Stimulated activated effector memory CD8-positive, alpha-beta T cell treated with anti-CD3 and anti-CD28 coated beads, Interleukin-12 subunit alpha, Interleukin-12 subunit beta, amount 100 ng/mL, for 72 hours (primary cell): ENCODE data around the gene SLC43A3.

Source experiments
- ATAC-seq: fragments of 150-1000 bp; cut with Tn5 transposase; 2 replicates; pipeline ENCODE4 v1.10.0; 2021
- DNase-seq, 2 donors: peaks; one replicate each; pipeline ENCODE4 v3.0.0; 2021 to 2022; ENCODE audit warnings: low spot score in 2 of 2
- H3K27ac Mint-ChIP-seq: one replicate; pipeline ENCODE4 v1.8.0; 2022; ENCODE audit warnings: mild to moderate bottlenecking, mixed read lengths
- H3K36me3 Mint-ChIP-seq: one replicate; pipeline ENCODE4 v1.8.0; 2022; ENCODE audit warnings: mild to moderate bottlenecking, mixed read lengths
- H3K4me1 Mint-ChIP-seq: one replicate; pipeline ENCODE4 v1.8.0; 2022; ENCODE audit warnings: mixed read lengths
- H3K4me3 Mint-ChIP-seq: one replicate; pipeline ENCODE4 v1.8.0; 2022; ENCODE audit warnings: mild to moderate bottlenecking, mixed read lengths
- H3K9me3 Mint-ChIP-seq: one replicate; pipeline ENCODE4 v1.8.0; 2022; ENCODE audit warnings: mixed read lengths

Gene SLC43A3

GRCh38 chr11:57357310-57357709 lies 69.6 kb downstream of the SLC43A3 start:
- ATAC-seq: no peak
- H3K9me3 Mint-ChIP-seq: no peaks in the 10 kb centered on the region
- DNase-seq: no peak
- no peak overlapping the region for H3K27ac Mint-ChIP-seq
- H3K36me3 Mint-ChIP-seq: no peaks in the 10 kb centered on the region
- H3K4me1 Mint-ChIP-seq: no peaks in the 10 kb centered on the region
- H3K4me3 Mint-ChIP-seq: no peak overlapping the region
